Choroid plexus epithelial cell (primary cell): Measurements from ENCODE around the gene SLC35F2.
A peak's percentile ranks its signal among the peaks of the same experiment; 100 is the strongest.
"Not testable (repeated sequence)": the region's sequence is repeated elsewhere in the genome, so short reads cannot be mapped to it uniquely, and the experiment has no call there.

Experiments used
- DNase-seq: peaks from one replicate; pipeline ENCODE4 v3.0.0-alpha.2; 2010; ENCODE audit warnings: low read depth
- H3K4me3 ChIP-seq: 2 replicates; pipeline ENCODE4 v1.5.1; 2011; ENCODE audit warnings: low read depth, mild to moderate bottlenecking, control low read depth, low read length, moderate library complexity
- CTCF ChIP-seq: conservative IDR thresholded peaks from 2 replicates; pipeline ENCODE4 v1.5.1; 2011; ENCODE audit warnings: low read depth, mild to moderate bottlenecking, control low read depth, inconsistent platforms, low read length, moderate library complexity

Gene SLC35F2

GRCh38 chr11:107860688-107861087, 2.1 kb upstream of the SLC35F2 start:
- H3K4me3 ChIP-seq = no peak overlapping the region
- TF ChIP-seq CTCF = peak; percentile 2
- no peak for DNase-seq

GRCh38 chr11:107860240-107860620, 1.6 kb upstream of the SLC35F2 start:
- not testable (repeated sequence) for H3K4me3 ChIP-seq, DNase-seq

GRCh38 chr11:107859459-107860239, 1.1 kb upstream of the SLC35F2 start:
- DNase-seq = no peak

GRCh38 chr11:107857550-107858216, 904 bp downstream of the SLC35F2 start:
- H3K4me3 ChIP-seq = peak overlapping the region; percentile 81
- TF ChIP-seq CTCF = no peak
- peak; percentile 22 for DNase-seq

More at GRCh38 chr11:107859459-107860239, 1.1 kb upstream of the SLC35F2 start:
- TF ChIP-seq CTCF = no peak
- peak overlapping the region; percentile 81 for H3K4me3 ChIP-seq

- H3K4me3 ChIP-seq = no peak overlapping the region
- DNase-seq = no peak
- TF ChIP-seq CTCF = no peak
These were observed 1.5 kb downstream of the SLC35F2 start for GRCh38 chr11:107856981-107857517.

- no peak for DNase-seq
- H3K4me3 ChIP-seq = no peak overlapping the region
- TF ChIP-seq CTCF = no peak
These were observed 2.2 kb downstream of the SLC35F2 start for GRCh38 chr11:107856180-107856980.

- no peak for TF ChIP-seq CTCF
- no peak overlapping the region for H3K4me3 ChIP-seq
- no peak for DNase-seq
These were observed 5.5 kb downstream of the SLC35F2 start for GRCh38 chr11:107853070-107853469.
